Activated T-helper 1 cell treated with anti-CD3 and anti-CD28 coated beads, Interleukin-2, amount 50 U/mL, for 16 hours (primary cell): ENCODE results near the gene NTS.

Source experiments
- DNase-seq, 2 donors: peaks; one replicate each; pipeline ENCODE4 v3.0.0-alpha.2; 2020; ENCODE audit warnings: low read depth in 1 of 2, low spot score in 1 of 2

NTS gene

DNA sequence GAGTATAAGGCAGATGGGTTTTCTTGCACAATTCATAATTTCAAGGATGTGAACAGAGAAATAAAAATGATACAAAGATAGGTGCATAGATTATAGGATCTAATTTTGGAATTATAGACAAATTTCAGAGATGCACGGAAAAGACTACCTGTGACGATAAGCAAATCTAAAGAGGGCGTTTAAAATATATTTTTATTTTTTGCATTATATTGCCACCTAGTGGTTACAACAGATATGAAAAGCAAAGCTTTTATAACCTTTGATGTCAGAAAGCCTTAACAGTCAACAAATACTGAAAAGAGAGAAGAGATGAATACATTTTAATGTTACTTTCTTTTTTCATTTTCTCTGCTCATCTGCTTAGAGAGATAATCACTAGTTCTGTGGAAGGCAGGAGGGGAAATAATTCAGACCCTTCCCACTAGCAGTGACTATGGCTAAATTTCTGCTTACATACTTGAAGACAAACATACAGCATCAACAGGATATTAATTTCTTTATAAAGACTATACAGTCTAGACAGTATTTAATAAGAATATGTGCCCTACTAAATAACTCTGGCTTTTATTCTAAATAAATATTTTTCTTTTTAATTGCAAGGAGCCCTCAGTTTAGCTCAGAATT, 46.3 kb downstream of the NTS start:
- no peak for DNase-seq

DNA sequence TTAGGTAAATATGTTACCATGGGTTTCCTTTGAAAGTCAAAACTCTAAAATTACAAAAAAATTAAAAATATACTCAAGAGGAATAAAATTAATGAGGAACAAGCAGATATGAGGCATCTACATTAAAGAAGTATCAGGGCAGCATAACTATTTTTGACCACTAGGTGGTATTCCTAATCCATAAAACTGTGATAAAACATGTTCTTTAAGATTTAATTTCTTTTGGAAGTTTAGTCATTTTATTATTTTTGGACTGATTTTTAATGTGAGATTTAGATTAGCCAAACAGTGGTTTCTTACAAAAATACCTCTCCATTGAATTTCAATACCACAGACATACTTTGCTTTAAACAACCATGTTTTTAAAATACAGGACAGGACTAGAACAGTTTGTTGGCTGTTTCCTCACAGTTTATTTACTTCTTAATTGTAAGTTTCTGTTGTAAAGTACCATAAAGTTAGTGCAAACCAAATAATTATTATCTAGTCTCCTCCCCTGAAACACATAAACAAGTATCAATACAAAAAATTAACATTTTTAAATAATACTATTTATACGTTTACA, 49.8 kb downstream of the NTS start:
- no peak for DNase-seq

- no peak for DNase-seq
Measured at GRCh38 chr12:85927166-85927565, 53.1 kb downstream of the NTS start.
